ENCODE measurements around the gene ZBTB47.
A peak's percentile ranks its signal among the peaks of the same experiment; 100 is the strongest.

The ZBTB47 gene

DNA sequence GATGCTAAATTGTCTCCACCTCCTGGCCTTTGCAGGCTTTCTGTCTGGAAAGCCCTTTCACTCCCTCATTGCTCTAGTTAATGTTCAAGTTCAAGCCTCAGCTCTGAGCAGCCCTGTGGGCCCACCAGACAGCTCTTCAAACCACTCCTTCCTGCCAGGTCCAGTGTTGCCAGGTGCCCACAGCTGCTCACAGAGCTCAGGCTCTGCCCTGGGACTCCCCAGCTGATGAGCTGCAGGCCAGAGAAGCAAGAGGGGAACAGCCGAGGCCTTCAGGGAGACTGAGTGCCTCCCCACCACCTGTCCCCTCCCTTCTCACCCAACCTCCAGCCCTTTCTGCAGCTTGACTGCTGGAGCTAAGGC lies 1.3 kb upstream of the ZBTB47 start:
- peak overlapping the region; percentile 92 for H3K4me3 ChIP-seq (ENCODE audit: low read length)
- no peak for DNase-seq (ENCODE audit: low read depth)
- TF ChIP-seq, protein P1, sequence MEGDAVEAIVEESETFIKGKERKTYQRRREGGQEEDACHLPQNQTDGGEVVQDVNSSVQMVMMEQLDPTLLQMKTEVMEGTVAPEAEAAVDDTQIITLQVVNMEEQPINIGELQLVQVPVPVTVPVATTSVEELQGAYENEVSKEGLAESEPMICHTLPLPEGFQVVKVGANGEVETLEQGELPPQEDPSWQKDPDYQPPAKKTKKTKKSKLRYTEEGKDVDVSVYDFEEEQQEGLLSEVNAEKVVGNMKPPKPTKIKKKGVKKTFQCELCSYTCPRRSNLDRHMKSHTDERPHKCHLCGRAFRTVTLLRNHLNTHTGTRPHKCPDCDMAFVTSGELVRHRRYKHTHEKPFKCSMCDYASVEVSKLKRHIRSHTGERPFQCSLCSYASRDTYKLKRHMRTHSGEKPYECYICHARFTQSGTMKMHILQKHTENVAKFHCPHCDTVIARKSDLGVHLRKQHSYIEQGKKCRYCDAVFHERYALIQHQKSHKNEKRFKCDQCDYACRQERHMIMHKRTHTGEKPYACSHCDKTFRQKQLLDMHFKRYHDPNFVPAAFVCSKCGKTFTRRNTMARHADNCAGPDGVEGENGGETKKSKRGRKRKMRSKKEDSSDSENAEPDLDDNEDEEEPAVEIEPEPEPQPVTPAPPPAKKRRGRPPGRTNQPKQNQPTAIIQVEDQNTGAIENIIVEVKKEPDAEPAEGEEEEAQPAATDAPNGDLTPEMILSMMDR (conservative IDR thresholded peaks at IDR 0.05; ENCODE audit: low read length) = no peak

GRCh38 chr3:42652611-42653302 lies 740 bp upstream of the ZBTB47 start:
- peak; percentile 70 for DNase-seq (ENCODE audit: low read depth)
- peak overlapping the region; percentile 92 for H3K4me3 ChIP-seq (ENCODE audit: low read length)
- TF ChIP-seq, protein P1 (conservative IDR thresholded peaks at IDR 0.05; ENCODE audit: low read length) = no peak

DNA sequence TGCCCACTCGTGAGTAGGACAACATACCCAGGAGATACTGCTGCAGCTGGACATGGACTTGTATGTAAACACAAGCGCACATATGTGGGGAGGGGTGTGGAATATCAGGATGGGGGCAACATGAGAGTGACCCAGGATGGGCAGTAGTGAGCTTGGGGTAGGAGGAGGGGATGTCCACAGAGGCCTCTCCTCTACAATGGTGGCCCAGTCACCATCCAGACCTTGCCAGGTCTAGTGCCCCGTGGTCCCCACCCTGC lies 266 bp upstream of the ZBTB47 start:
- peak overlapping the region; percentile 92 for H3K4me3 ChIP-seq (ENCODE audit: low read length)
- TF ChIP-seq, protein P1 (conservative IDR thresholded peaks at IDR 0.05; ENCODE audit: low read length) = no peak
- DNase-seq (ENCODE audit: low read depth) = no peak

GRCh38 chr3:42654331-42655201 lies 1.1 kb downstream of the ZBTB47 start:
- TF ChIP-seq, protein P1 (conservative IDR thresholded peaks at IDR 0.05; ENCODE audit: low read length) = no peak
- peak overlapping the region; percentile 92 for H3K4me3 ChIP-seq (ENCODE audit: low read length)
- DNase-seq (ENCODE audit: low read depth) = peak; percentile 59

DNA sequence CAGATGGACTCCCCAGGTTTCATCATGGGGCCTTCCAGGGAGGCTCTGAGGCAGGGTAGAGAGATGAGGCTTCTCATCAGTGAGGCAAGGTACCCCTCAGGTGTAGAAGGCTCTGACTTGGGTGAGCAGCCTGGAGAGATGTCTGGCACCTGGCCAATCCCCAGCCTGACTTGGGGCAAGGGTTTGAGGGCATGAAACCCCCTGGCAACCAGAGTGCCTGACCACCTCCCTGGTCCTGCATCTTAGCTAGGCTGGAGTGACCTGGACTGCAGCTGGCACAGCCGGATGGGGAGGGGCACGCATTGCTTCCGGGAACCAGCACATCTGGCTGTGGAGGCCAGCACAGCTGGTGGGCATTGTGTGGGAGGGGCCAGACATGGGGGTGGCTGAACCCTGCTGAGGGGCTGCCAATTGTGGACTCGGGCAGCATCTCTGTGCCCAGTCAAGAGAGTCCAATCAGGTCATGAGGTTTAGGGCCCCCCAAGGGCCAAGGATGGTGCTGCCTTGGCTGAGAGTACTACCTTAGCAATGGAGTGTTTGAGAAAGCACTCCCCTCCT lies 1.9 kb downstream of the ZBTB47 start:
- no peak for DNase-seq (ENCODE audit: low read depth)
- H3K4me3 ChIP-seq (ENCODE audit: low read length) = peak overlapping the region; percentile 92
- TF ChIP-seq, protein P1 (conservative IDR thresholded peaks at IDR 0.05; ENCODE audit: low read length) = no peak

DNA sequence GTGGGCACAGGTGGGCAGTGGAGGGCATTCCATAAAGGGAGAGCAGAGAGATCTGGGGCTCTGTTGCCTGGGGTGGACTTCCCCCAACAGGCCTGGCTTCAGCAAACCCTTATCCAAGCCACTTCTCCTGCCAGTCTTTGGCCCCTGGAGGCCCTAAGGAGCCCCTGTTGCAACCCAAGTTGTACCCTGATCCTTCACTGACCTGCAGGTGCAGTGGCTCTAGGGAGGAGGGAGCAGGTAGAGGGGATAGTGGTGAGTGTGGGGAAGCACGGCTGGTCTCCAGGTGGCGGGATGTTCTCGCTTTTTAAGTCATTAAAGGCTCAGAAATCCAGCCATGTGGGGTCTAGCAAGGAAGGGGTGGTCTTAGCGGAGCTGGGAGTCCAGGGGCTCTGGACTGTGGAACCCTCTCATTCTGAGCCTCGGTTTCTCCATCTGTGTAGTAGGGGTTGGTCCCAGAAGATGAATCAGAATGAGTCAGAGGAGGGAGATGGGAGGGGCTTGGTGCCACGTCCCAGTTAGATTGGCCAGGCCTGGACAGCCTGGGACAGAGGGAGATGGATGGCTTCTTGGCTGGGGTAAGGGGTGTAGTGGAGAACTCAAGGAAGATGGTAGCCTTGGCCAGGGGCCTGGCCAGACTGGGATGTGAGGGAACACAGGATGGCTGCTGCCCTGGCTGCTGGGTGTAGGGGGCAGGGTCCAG lies 2.6 kb downstream of the ZBTB47 start:
- TF ChIP-seq, protein P1 (conservative IDR thresholded peaks at IDR 0.05; ENCODE audit: low read length) = no peak
- DNase-seq (ENCODE audit: low read depth) = peak; percentile 55

More for the DNA sequence above, 2.6 kb downstream of the ZBTB47 start:
- peak overlapping the region; percentile 92 for H3K4me3 ChIP-seq (ENCODE audit: low read length)

Data from AG10803 (cell line).